IMR-90 (cell line): Measurements from ENCODE around the gene ZC3H7B. TPM values are rescaled to one million over a fixed set of nuclear protein-coding genes. Genes with fewer than 3 reads are reported as not detected.

Experiments used
- ATAC-seq: fragments of 200-7000 bp; cut with Tn5 transposase; 2 replicates; pipeline ENCODE4 v1.9.1; 2020; ENCODE audit warnings: low read depth, mild to moderate bottlenecking, moderate library complexity
- Bru-seq: library from RNA; stranded (reverse); fragments of 400-500 nt; gene quantifications from one replicate; lab custom pipeline; 2021; lab: Mats Ljungman, UMichigan
- BruChase-seq, 2 experiments: library from RNA; stranded (reverse); fragments of 400-500 nt; gene quantifications; one replicate each; lab custom pipeline; 2021; lab: Mats Ljungman, UMichigan
- BruUV-seq: library from RNA; stranded (reverse); fragments of 400-500 nt; replicated peaks from 2 replicates; lab custom pipeline; 2021; lab: Mats Ljungman, UMichigan
- CTCF ChIA-PET: fragments of 300-600 bp; formaldehyde crosslinking; extraction: SDS; loops from one replicate; lab custom pipeline; 2021; ENCODE audit warnings: antibody characterized with exemption; lab: Yijun Ruan, JAX
- POLR2A ChIA-PET: fragments of 300-600 bp; sonication (Branson Sonifier 250); formaldehyde crosslinking; loops from one replicate; lab custom pipeline; 2022; ENCODE audit warnings: antibody characterized with exemption; ENCODE audit not compliant: unreplicated experiment; lab: Charles Lee
- DNase-seq: peaks from one replicate; pipeline ENCODE4 v3.0.0; 2013
- H2AFZ ChIP-seq: replicated peaks from 2 replicates; pipeline ENCODE3; 2013; ENCODE audit warnings: low read length, mild to moderate bottlenecking; ENCODE audit not compliant: poor library complexity
- H2AK5ac ChIP-seq: 2 replicates; pipeline ENCODE4 v1.6.1; 2013; ENCODE audit warnings: low read depth, low read length, inconsistent platforms
- H2AK9ac ChIP-seq: replicated peaks from 2 replicates; pipeline ENCODE3; 2013; ENCODE audit warnings: mild to moderate bottlenecking, low read depth, low read length, moderate library complexity; ENCODE audit not compliant: poor library complexity
- H2BK120ac ChIP-seq: 2 replicates; pipeline ENCODE4 v1.6.1; 2013; ENCODE audit warnings: low read depth, low read length, inconsistent platforms
- H2BK15ac ChIP-seq: 3 replicates; pipeline ENCODE4 v1.6.1; 2013; ENCODE audit warnings: low read depth, low read length, inconsistent platforms
- H2BK20ac ChIP-seq: 2 replicates; pipeline ENCODE4 v1.6.1; 2013; ENCODE audit warnings: low read depth, mild to moderate bottlenecking, inconsistent platforms, low read length, moderate library complexity
- H2BK5ac ChIP-seq: 2 replicates; pipeline ENCODE4 v1.6.1; 2013; ENCODE audit warnings: mild to moderate bottlenecking, low read depth, low read length, inconsistent platforms; ENCODE audit not compliant: poor library complexity, severe bottlenecking
- H3K14ac ChIP-seq: replicated peaks from 2 replicates; pipeline ENCODE4 v1.6.1; 2013; ENCODE audit warnings: low read depth, low read length, inconsistent platforms
- H3K18ac ChIP-seq: 2 replicates; pipeline ENCODE4 v1.6.1; 2013; ENCODE audit warnings: low read depth, low read length, control low read depth
- H3K23ac ChIP-seq: 2 replicates; pipeline ENCODE4 v1.6.1; 2013; ENCODE audit warnings: low read depth, low read length, inconsistent platforms
- H3K27ac ChIP-seq: 2 replicates; pipeline ENCODE4 v1.5.1; 2013; ENCODE audit warnings: mild to moderate bottlenecking, control low read depth, low read length; ENCODE audit not compliant: insufficient read depth
- H3K27me3 ChIP-seq: 2 replicates; pipeline ENCODE4 v1.6.1; 2013; ENCODE audit warnings: low read length; ENCODE audit not compliant: control insufficient read depth, insufficient read depth
- H3K36me3 ChIP-seq: 2 replicates; pipeline ENCODE4 v1.6.1; 2013; ENCODE audit warnings: low read length, mixed read lengths; ENCODE audit not compliant: control insufficient read depth, insufficient read depth
- H3K4ac ChIP-seq: 2 replicates; pipeline ENCODE4 v1.6.1; 2013; ENCODE audit warnings: low read depth, low read length, inconsistent platforms
- H3K4me1 ChIP-seq: 2 replicates; pipeline ENCODE4 v1.6.1; 2013; ENCODE audit warnings: low read length, mixed read lengths; ENCODE audit not compliant: control insufficient read depth, insufficient read depth
- H3K4me2 ChIP-seq: 2 replicates; pipeline ENCODE4 v1.6.1; 2013; ENCODE audit warnings: low read depth, mild to moderate bottlenecking, control low read depth, low read length, moderate library complexity
- H3K4me3 ChIP-seq: 2 replicates; pipeline ENCODE4 v1.5.1; 2013; ENCODE audit warnings: low read depth, mild to moderate bottlenecking, control low read depth, low read length, moderate library complexity; ENCODE audit not compliant: insufficient read depth
- H3K56ac ChIP-seq: 2 replicates; pipeline ENCODE4 v1.6.1; 2013; ENCODE audit warnings: low read length, inconsistent platforms; ENCODE audit not compliant: insufficient read depth; ENCODE audit errors: extremely low read depth
- H3K79me1 ChIP-seq, 2 experiments: 2 replicates each; pipeline ENCODE4 v1.6.1; 2013; ENCODE audit warnings: low read length in 2 of 2, inconsistent platforms in 1 of 2, low read depth in 1 of 2
- H3K9ac ChIP-seq: 2 replicates; pipeline ENCODE4 v1.6.1; 2013; ENCODE audit warnings: low read depth, low read length, control low read depth
- H3K9me1 ChIP-seq: 2 replicates; pipeline ENCODE4 v1.6.1; 2013; ENCODE audit warnings: low read length, inconsistent platforms; ENCODE audit not compliant: insufficient read depth
- H3K9me3 ChIP-seq: 2 replicates; pipeline ENCODE4 v1.6.1; 2013; ENCODE audit warnings: low read length; ENCODE audit not compliant: control insufficient read depth, insufficient read depth
- H4K20me1 ChIP-seq: 2 replicates; pipeline ENCODE4 v1.6.1; 2013; ENCODE audit warnings: low read length, inconsistent platforms; ENCODE audit not compliant: insufficient read depth
- H4K5ac ChIP-seq: 2 replicates; pipeline ENCODE4 v1.6.1; 2013; ENCODE audit warnings: mild to moderate bottlenecking, low read depth, low read length, control low read depth
- H4K8ac ChIP-seq, 2 experiments: 2 replicates each; pipeline ENCODE4 v1.6.1; 2013; ENCODE audit warnings: low read depth in 2 of 2, low read length in 2 of 2, control low read depth in 1 of 2, inconsistent platforms in 1 of 2
- H4K91ac ChIP-seq: 2 replicates; pipeline ENCODE4 v1.6.1; 2013; ENCODE audit warnings: low read depth, low read length, inconsistent platforms; ENCODE audit not compliant: insufficient read depth
- ELK1 ChIP-seq: fragments of 150-350 bp; IDR thresholded peaks from 2 replicates; pipeline ENCODE4 v1.6.1; 2016; ENCODE audit warnings: low read depth, mild to moderate bottlenecking, low read length, moderate library complexity, borderline replicate concordance
- RFX5 ChIP-seq: IDR thresholded peaks from 2 replicates; pipeline ENCODE4 v1.8.0; 2012; ENCODE audit warnings: low read depth, mild to moderate bottlenecking, low read length, moderate library complexity
- USF2 ChIP-seq: fragments of 150-350 bp; IDR thresholded peaks from 2 replicates; pipeline ENCODE4 v1.6.1; 2017; ENCODE audit warnings: mild to moderate bottlenecking, antibody characterized with exemption, low read length, low read depth
- WGBS, 2 experiments: methylation state at CpG; one replicate each; pipeline versions ENCODE4 v1.1.5 to v1.1.7; 2013; ENCODE audit warnings: missing lambda C conversion rate in 2 of 2; ENCODE audit not compliant: insufficient read length in 1 of 2; ENCODE audit errors: extremely low coverage in 2 of 2; 5-methylcytosine and 5-hydroxymethylcytosine counted together
- dilution Hi-C: fragments of 300-500 bp; cut with HindIII; formaldehyde crosslinking; loops from one replicate; pipeline ENCODE4 v1.14.3; 2018; ENCODE audit warnings: low sequenced_read_pairs; ENCODE audit not compliant: unreplicated experiment
- in situ Hi-C: fragments of 300-500 bp; cut with MboI; formaldehyde crosslinking; loops from 3 replicates; pipeline ENCODE4 v1.14.3; 2019; ENCODE audit warnings: low sequenced_read_pairs, inconsistent platforms, mixed read lengths
- intact Hi-C: fragments of 100-400 bp; cut with micrococcal nuclease; formaldehyde crosslinking; loops from 2 replicates; pipeline ENCODE4 v1.10.0; 2022
- long read RNA-seq: library from polyadenylated mRNA; unstranded; transcript quantifications from one replicate; pipeline ENCODE4 v2.0.0, GENCODE V29; 2021; ENCODE audit not compliant: unreplicated experiment
- polyA plus RNA-seq, 3 experiments: library from polyadenylated mRNA; depleted of rRNA; stranded (reverse); fragments of >200 nt; gene quantifications; 2 replicates each; pipeline ENCODE4 v1.2.3, GENCODE V29; 2012; ENCODE audit warnings: low replicate concordance in 1 of 3
- total RNA-seq: library from RNA; depleted of rRNA; stranded (reverse); fragments of >200 nt; gene quantifications from 2 replicates; pipeline ENCODE4 v1.2.3, GENCODE V29; 2012; rRNA removed
- TF ChIP-seq, protein P1 (sequence below): conservative IDR thresholded peaks from 2 replicates; pipeline ENCODE4 v1.5.1; 2012; ENCODE audit warnings: mild to moderate bottlenecking, low read depth, low read length, improper control_type of control experiment

The ZC3H7B gene, protein sequence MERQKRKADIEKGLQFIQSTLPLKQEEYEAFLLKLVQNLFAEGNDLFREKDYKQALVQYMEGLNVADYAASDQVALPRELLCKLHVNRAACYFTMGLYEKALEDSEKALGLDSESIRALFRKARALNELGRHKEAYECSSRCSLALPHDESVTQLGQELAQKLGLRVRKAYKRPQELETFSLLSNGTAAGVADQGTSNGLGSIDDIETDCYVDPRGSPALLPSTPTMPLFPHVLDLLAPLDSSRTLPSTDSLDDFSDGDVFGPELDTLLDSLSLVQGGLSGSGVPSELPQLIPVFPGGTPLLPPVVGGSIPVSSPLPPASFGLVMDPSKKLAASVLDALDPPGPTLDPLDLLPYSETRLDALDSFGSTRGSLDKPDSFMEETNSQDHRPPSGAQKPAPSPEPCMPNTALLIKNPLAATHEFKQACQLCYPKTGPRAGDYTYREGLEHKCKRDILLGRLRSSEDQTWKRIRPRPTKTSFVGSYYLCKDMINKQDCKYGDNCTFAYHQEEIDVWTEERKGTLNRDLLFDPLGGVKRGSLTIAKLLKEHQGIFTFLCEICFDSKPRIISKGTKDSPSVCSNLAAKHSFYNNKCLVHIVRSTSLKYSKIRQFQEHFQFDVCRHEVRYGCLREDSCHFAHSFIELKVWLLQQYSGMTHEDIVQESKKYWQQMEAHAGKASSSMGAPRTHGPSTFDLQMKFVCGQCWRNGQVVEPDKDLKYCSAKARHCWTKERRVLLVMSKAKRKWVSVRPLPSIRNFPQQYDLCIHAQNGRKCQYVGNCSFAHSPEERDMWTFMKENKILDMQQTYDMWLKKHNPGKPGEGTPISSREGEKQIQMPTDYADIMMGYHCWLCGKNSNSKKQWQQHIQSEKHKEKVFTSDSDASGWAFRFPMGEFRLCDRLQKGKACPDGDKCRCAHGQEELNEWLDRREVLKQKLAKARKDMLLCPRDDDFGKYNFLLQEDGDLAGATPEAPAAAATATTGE
- 35.6 and 37.6 TPM in 2 replicates for total RNA-seq
- 72.3 and 81.6 TPM in 2 replicates for polyA plus RNA-seq (2012; rRNA removed)
- 45.0 and 67.7 TPM in 2 replicates for polyA plus RNA-seq (2012; cell fraction: cytosol; rRNA removed)
- polyA plus RNA-seq (2012; cell fraction: nucleus; rRNA removed; ENCODE audit: low replicate concordance), result 104 and 165 TPM in 2 replicates
- Bru-seq, nascent RNA, result percentile 88 among the genes with signal in this experiment
- BruChase-seq, experiment 1, labeled RNA remaining after a 6-hour chase, result percentile 96 among the genes with signal in this experiment
- BruChase-seq, experiment 2, labeled RNA remaining after a 2-hour chase, result percentile 86 among the genes with signal in this experiment
- long read RNA-seq, full-length matches to known transcripts, result 1 of 21 reads
- long read RNA-seq, partial matches to known transcripts, result 12 of 21 reads
- long read RNA-seq, other reads (novel, unspliced or antisense), result 8 of 21 reads

GRCh38 chr22:41301085-41302020, at the start of gene ZC3H7B:
Gene ZC3H7B (plus strand): TSS chr22:41301525. CDS start chr22:41320661, 19,136 bp downstream.
- peak within 1 kb of the TSS; percentile 92 for H3K27ac ChIP-seq
- H3K56ac ChIP-seq, result peak within 1 kb of the TSS; percentile 94
- H3K9me3 ChIP-seq, result no peaks in the 10 kb centered on the region
- H3K18ac ChIP-seq, result peak within 1 kb of the TSS; percentile 82
- no TSS peak for BruUV-seq
- H3K4me1 ChIP-seq, result peaks cover 13% of the 10 kb centered on the region
- H3K27me3 ChIP-seq, result no peaks in the 10 kb centered on the region
- H3K79me1 ChIP-seq, result peaks cover 4 to 39% of the 10 kb centered on the region in 2 experiments; a peak in 3 of 4 replicates
- H3K4ac ChIP-seq, result peak within 1 kb of the TSS; percentile 97
- H4K5ac ChIP-seq, result peak within 1 kb of the TSS; percentile 96
- H4K20me1 ChIP-seq, result peaks cover 17% of the 10 kb centered on the region; the same call in 1 of the 2 replicates
- H2BK120ac ChIP-seq, result peak within 1 kb of the TSS; percentile 87
- POLR2A ChIA-PET, result no interaction called here
- peak within 1 kb of the TSS; percentile 98 for H3K9ac ChIP-seq
- H3K4me3 ChIP-seq, result peak within 1 kb of the TSS; percentile 75
- H2BK5ac ChIP-seq, result peak within 1 kb of the TSS; percentile 71
- 0 out of 2 replicates have a peak, but pooled peaks cover 2% of the 10 kb centered on the region for H3K9me1 ChIP-seq
- H3K4me2 ChIP-seq, result peak within 1 kb of the TSS; percentile 99
- H2AK9ac ChIP-seq, result peak within 1 kb of the TSS; percentile 91
- intact Hi-C loops (loop anchor here (1.0 to 2.0 kb wide), 3 partner anchors 15 to 67 kb away; partner anchors contain the start of gene RANGAP1), in situ Hi-C loops (no loop called here), dilution Hi-C loops (no loop called here)
- peak within 1 kb of the TSS; percentile 82 to 89 for H4K8ac ChIP-seq
- WGBS, 2 experiments, result 0% methylated on average over 20 of the region's 74 CpGs; no CpG with 5 or more reads in 1 of the 2 experiments
- peaks cover 2% of the 10 kb centered on the region; the same call in 1 of the 2 replicates for H3K36me3 ChIP-seq
- H2AK5ac ChIP-seq, result peak within 1 kb of the TSS; percentile 94
- CTCF ChIA-PET, result interaction anchor here (0.6 kb wide), 1 partner anchor 9 kb away, joined by 3 read pairs; no protein-coding TSS in a partner anchor
- peak within 1 kb of the TSS; percentile 97 for H2BK15ac ChIP-seq
- peak within 1 kb of the TSS; percentile 94 for H3K23ac ChIP-seq
- peak within 1 kb of the TSS; percentile 96 for H3K14ac ChIP-seq
- H2AFZ ChIP-seq, result peak within 1 kb of the TSS; percentile 84
- peak within 1 kb of the TSS; percentile 91 for H4K91ac ChIP-seq
- ATAC-seq (peak; percentile 89), DNase-seq (peak; percentile 74)
- H2BK20ac ChIP-seq, result peak within 1 kb of the TSS; percentile 88
- TF ChIP-seq, protein P1, sequence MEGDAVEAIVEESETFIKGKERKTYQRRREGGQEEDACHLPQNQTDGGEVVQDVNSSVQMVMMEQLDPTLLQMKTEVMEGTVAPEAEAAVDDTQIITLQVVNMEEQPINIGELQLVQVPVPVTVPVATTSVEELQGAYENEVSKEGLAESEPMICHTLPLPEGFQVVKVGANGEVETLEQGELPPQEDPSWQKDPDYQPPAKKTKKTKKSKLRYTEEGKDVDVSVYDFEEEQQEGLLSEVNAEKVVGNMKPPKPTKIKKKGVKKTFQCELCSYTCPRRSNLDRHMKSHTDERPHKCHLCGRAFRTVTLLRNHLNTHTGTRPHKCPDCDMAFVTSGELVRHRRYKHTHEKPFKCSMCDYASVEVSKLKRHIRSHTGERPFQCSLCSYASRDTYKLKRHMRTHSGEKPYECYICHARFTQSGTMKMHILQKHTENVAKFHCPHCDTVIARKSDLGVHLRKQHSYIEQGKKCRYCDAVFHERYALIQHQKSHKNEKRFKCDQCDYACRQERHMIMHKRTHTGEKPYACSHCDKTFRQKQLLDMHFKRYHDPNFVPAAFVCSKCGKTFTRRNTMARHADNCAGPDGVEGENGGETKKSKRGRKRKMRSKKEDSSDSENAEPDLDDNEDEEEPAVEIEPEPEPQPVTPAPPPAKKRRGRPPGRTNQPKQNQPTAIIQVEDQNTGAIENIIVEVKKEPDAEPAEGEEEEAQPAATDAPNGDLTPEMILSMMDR, result peak; percentile 60
- TF ChIP-seq RFX5, result no peak
- TF ChIP-seq ELK1, result no peak
- TF ChIP-seq USF2, result no peak
